ENCODE measurements around the gene CCDC88B. TPM values are rescaled to one million over a fixed set of nuclear protein-coding genes. Genes with fewer than 3 reads are reported as not detected.

The CCDC88B gene
- polyA plus RNA-seq, 1 donor from 2014 or later: 1.3 TPM

- Histone ChIP-seq H4K20me1 (ENCODE audit: insufficient read depth) (no peaks in the 10 kb centered on the region), H3K27ac (ENCODE audit: low read length) (no peak overlapping the region), H3K27me3 (ENCODE audit: insufficient read depth, low read depth, low read length) (no peaks in the 10 kb centered on the region), H3K79me2 (replicated peaks; ENCODE audit: insufficient read depth, low read length) (no peaks in the 10 kb centered on the region), H3K4me2 (ENCODE audit: low read length) (no peak overlapping the region), H2AFZ (ENCODE audit: low read depth, low read length) (no peak overlapping the region), H3K36me3 (ENCODE audit: insufficient read depth, low read length) (no peaks in the 10 kb centered on the region), H3K9me2 (ENCODE audit: insufficient read depth, low read length) (no peaks in the 10 kb centered on the region), H3K4me3 (ENCODE audit: low read length) (no peak overlapping the region), H3F3A (ENCODE audit: insufficient read depth, low read length, poor library complexity, severe bottlenecking) (no peaks in the 10 kb centered on the region), H3K9ac (ENCODE audit: low read length) (no peak overlapping the region), H3K9me3 (ENCODE audit: low read length) (no peaks in the 10 kb centered on the region)
- TF ChIP-seq EZH2 (IDR thresholded peaks at IDR 0.05; ENCODE audit: borderline replicate concordance, insufficient read depth, low read length, poor library complexity, severe bottlenecking): no peak
- TF ChIP-seq CTCF (IDR thresholded peaks at IDR 0.05; ENCODE audit: poor library complexity, severe bottlenecking): no peak
- no peak for TF ChIP-seq RAD21 (conservative IDR thresholded peaks at IDR 0.05)
- no peak for TF ChIP-seq MXI1 (conservative IDR thresholded peaks at IDR 0.05; ENCODE audit: poor library complexity, severe bottlenecking)
- no peak for TF ChIP-seq TAF1 (IDR thresholded peaks at IDR 0.05; ENCODE audit: low read depth)
- no peak for TF ChIP-seq SMC3 (conservative IDR thresholded peaks at IDR 0.05; ENCODE audit: poor library complexity)
- no peak for TF ChIP-seq REST (IDR thresholded peaks at IDR 0.05; ENCODE audit: borderline replicate concordance)
- no peak for TF ChIP-seq POLR2AphosphoS5 (IDR thresholded peaks at IDR 0.05)
- TF ChIP-seq EP300 (conservative IDR thresholded peaks at IDR 0.05; ENCODE audit: poor library complexity, severe bottlenecking): no peak
Observed at GRCh38 chr11:64340671-64341335, 799 bp downstream of the CCDC88B start.

- H3K27me3 ChIP-seq (ENCODE audit: insufficient read depth, low read depth, low read length): no peaks in the 10 kb centered on the region
- H3K36me3 ChIP-seq (ENCODE audit: insufficient read depth, low read length): no peaks in the 10 kb centered on the region
- H3K9me3 ChIP-seq (ENCODE audit: low read length): no peaks in the 10 kb centered on the region
- H4K20me1 ChIP-seq (ENCODE audit: insufficient read depth): no peaks in the 10 kb centered on the region
- H2AFZ ChIP-seq (ENCODE audit: low read depth, low read length): no peak overlapping the region
- H3K79me2 ChIP-seq (replicated peaks; ENCODE audit: insufficient read depth, low read length): no peaks in the 10 kb centered on the region
- H3K9ac ChIP-seq (ENCODE audit: low read length): no peak overlapping the region
- H3F3A ChIP-seq (ENCODE audit: insufficient read depth, low read length, poor library complexity, severe bottlenecking): no peaks in the 10 kb centered on the region
- H3K27ac ChIP-seq (ENCODE audit: low read length): no peak overlapping the region
- no peaks in the 10 kb centered on the region for H3K9me2 ChIP-seq (ENCODE audit: insufficient read depth, low read length)
- H3K4me2 ChIP-seq (ENCODE audit: low read length): no peak overlapping the region
- H3K4me3 ChIP-seq (ENCODE audit: low read length): no peak overlapping the region
- TF ChIP-seq SMC3 (conservative IDR thresholded peaks at IDR 0.05; ENCODE audit: poor library complexity) (no peak), POLR2AphosphoS5 (IDR thresholded peaks at IDR 0.05) (no peak), CTCF (IDR thresholded peaks at IDR 0.05; ENCODE audit: poor library complexity, severe bottlenecking) (no peak)
Observed at GRCh38 chr11:64341429-64341828, 1.4 kb downstream of the CCDC88B start.

Measured in neural cell (in vitro differentiated cells).